ENCODE data around the gene RPEL1. TPM values are rescaled to one million over a fixed set of nuclear protein-coding genes. Genes with fewer than 3 reads are reported as not detected.

The RPEL1 gene
- total and polyA plus RNA-seq, 2 donors (not counting 1 experiment from before 2014, with no cell fraction given): not detected

DNA sequence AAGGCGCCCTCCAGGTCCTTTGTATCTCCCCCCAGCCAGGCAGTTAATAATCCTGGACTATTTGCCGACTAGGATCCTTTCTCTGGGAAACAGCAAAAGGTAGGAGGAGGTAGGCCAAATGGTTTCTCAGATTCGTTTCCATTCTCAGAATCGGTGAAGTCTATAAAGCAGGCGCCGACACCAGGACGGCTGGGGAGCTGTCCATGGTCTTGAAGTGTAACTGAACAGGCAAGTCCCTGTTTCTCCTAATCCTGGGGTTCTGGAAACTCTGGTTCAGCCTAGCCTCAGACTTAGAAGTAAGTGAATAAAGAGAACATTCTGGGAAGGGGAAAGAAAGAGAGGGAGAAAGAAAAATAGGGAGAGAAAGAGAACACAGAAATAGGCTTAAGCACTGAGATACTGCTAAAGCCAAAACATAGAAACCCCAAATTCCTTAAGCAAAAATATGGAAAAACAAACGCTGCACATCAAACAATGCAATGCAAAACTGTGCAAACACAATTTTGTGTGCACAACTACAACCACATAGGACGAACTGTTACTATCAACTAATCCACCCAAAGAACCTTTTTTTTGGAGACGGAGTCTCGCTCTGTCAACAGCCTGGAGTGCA lies 20.1 kb downstream of the RPEL1 start:
- H3K4me2 ChIP-seq (replicated peaks; ENCODE audit: low read depth, low read length, poor library complexity, severe bottlenecking): no peak overlapping the region
- peaks cover 0 to 3% (median 0%) of the 10 kb centered on the region in 3 donors for H3K9me3 ChIP-seq (ENCODE audit: control extremely low read depth in 1 of 3, control insufficient read depth in 2 of 3, insufficient read depth in 1 of 3, low read length in 2 of 3)
- Mint-ChIP-seq H3K4me1 (no peaks in the 10 kb centered on the region), H3K9me3 (ENCODE audit: insufficient read depth) (no peaks in the 10 kb centered on the region), H3K27ac (no peak overlapping the region), H3K27me3 (peaks cover 30% of the 10 kb centered on the region), H3K4me3 (no peak overlapping the region)
- no peaks in the 10 kb centered on the region for H3K79me2 ChIP-seq (ENCODE audit: control insufficient read depth, insufficient read depth, low read length)
- H2AFZ ChIP-seq (ENCODE audit: insufficient read depth, low read depth, low read length, poor library complexity, severe bottlenecking): no peak overlapping the region
- DNase-seq (peak; percentile 19), ATAC-seq (ENCODE audit: low read depth) (no peak)
- intact Hi-C loops (cut with micrococcal nuclease): no loop called here
- H3K4me3 ChIP-seq (ENCODE audit: control extremely low read depth in 1 of 5, extremely low read depth in 1 of 5, insufficient read depth in 1 of 5, low read depth in 2 of 5, low read length in 4 of 5): no peak overlapping the region
- ChIA-PET POLR2A (no interaction called here), CTCF (no interaction called here)
- no peak overlapping the region for H3K9ac ChIP-seq (ENCODE audit: low read length)
- no peaks in the 10 kb centered on the region for H4K20me1 ChIP-seq (ENCODE audit: control insufficient read depth, insufficient read depth, low read length, poor library complexity, severe bottlenecking)
- H3K27ac ChIP-seq (ENCODE audit: low read length in 2 of 2): no peak overlapping the region
- no peaks in the 10 kb centered on the region for H3K4me1 ChIP-seq (ENCODE audit: control insufficient read depth in 2 of 2, insufficient read depth in 2 of 2, low read length in 2 of 2)
- WGBS (ENCODE audit: insufficient coverage): 36% methylated on average over 11 of the region's 11 CpGs
- H3K36me3 ChIP-seq (replicated peaks in 1 of 2; ENCODE audit: control extremely low read depth in 1 of 2, control insufficient read depth in 1 of 2, extremely low read depth in 1 of 2, insufficient read depth in 2 of 2, low read length in 1 of 2): no peaks in the 10 kb centered on the region
- TF ChIP-seq, protein P1, sequence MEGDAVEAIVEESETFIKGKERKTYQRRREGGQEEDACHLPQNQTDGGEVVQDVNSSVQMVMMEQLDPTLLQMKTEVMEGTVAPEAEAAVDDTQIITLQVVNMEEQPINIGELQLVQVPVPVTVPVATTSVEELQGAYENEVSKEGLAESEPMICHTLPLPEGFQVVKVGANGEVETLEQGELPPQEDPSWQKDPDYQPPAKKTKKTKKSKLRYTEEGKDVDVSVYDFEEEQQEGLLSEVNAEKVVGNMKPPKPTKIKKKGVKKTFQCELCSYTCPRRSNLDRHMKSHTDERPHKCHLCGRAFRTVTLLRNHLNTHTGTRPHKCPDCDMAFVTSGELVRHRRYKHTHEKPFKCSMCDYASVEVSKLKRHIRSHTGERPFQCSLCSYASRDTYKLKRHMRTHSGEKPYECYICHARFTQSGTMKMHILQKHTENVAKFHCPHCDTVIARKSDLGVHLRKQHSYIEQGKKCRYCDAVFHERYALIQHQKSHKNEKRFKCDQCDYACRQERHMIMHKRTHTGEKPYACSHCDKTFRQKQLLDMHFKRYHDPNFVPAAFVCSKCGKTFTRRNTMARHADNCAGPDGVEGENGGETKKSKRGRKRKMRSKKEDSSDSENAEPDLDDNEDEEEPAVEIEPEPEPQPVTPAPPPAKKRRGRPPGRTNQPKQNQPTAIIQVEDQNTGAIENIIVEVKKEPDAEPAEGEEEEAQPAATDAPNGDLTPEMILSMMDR (IDR thresholded peaks at IDR 0.05): no peak
- no peak for TF ChIP-seq EZH2 (IDR thresholded peaks at IDR 0.05; ENCODE audit: borderline replicate concordance, insufficient read depth, low read depth, low read length, poor library complexity, severe bottlenecking)
- peaks cover 0 to 8% (median 2%) of the 10 kb centered on the region in 4 experiments for H3K27me3 ChIP-seq (replicated peaks in 1 of 4; ENCODE audit: control extremely low read depth in 1 of 4, control insufficient read depth in 3 of 4, insufficient read depth in 4 of 4, low read length in 3 of 4)

DNA sequence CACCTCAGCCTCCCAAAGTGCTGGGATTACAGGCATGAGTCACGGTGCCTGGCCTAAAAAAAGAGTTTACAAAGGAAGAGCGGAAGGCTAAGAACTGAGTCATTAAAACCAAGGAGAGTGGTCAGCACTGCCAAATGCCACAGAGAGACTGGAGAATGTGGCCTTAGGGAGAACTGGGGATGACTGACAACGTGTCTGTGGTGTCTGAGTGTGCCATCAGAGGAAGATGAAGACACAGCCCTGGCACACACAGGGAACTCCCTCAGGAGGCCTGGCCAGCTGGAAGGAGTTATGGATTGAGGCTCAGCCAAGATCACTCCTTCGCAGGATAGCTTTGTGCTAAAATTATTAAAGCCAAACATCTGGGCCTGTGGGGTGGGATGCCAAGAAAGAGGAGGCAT lies 27.4 kb downstream of the RPEL1 start:
- Histone ChIP-seq H3K79me2 (ENCODE audit: control insufficient read depth, insufficient read depth, low read length) (no peaks in the 10 kb centered on the region), H3K4me1 (ENCODE audit: control insufficient read depth in 2 of 2, insufficient read depth in 2 of 2, low read length in 2 of 2) (peaks cover 11 to 18% of the 10 kb centered on the region in 2 donors), H3K27ac (ENCODE audit: low read length in 2 of 2) (no peak overlapping the region), H3K4me3 (ENCODE audit: control extremely low read depth in 1 of 5, extremely low read depth in 1 of 5, insufficient read depth in 1 of 5, low read depth in 2 of 5, low read length in 4 of 5) (no peak overlapping the region), H3K9me3 (ENCODE audit: control extremely low read depth in 1 of 3, control insufficient read depth in 2 of 3, insufficient read depth in 1 of 3, low read length in 2 of 3) (peaks cover 0 to 6% (median 0%) of the 10 kb centered on the region in 3 donors), H3K36me3 (replicated peaks in 1 of 2; ENCODE audit: control extremely low read depth in 1 of 2, control insufficient read depth in 1 of 2, extremely low read depth in 1 of 2, insufficient read depth in 2 of 2, low read length in 1 of 2) (no peaks in the 10 kb centered on the region), H4K20me1 (ENCODE audit: control insufficient read depth, insufficient read depth, low read length, poor library complexity, severe bottlenecking) (no peaks in the 10 kb centered on the region), H3K27me3 (replicated peaks in 1 of 4; ENCODE audit: control extremely low read depth in 1 of 4, control insufficient read depth in 3 of 4, insufficient read depth in 4 of 4, low read length in 3 of 4) (peaks cover 0 to 27% (median 9%) of the 10 kb centered on the region in 4 experiments), H3K4me2 (replicated peaks; ENCODE audit: low read depth, low read length, poor library complexity, severe bottlenecking) (no peak overlapping the region), H3K9ac (ENCODE audit: low read length) (no peak overlapping the region), H2AFZ (ENCODE audit: insufficient read depth, low read depth, low read length, poor library complexity, severe bottlenecking) (no peak overlapping the region)
- Mint-ChIP-seq H3K4me1 (peaks cover 7% of the 10 kb centered on the region), H3K27ac (no peak overlapping the region), H3K27me3 (peaks cover 32% of the 10 kb centered on the region), H3K4me3 (no peak overlapping the region), H3K9me3 (ENCODE audit: insufficient read depth) (no peaks in the 10 kb centered on the region)
- intact Hi-C loops (cut with micrococcal nuclease): no loop called here
- ATAC-seq (ENCODE audit: low read depth): no peak
- DNase-seq: no peak
- CTCF ChIA-PET: no interaction called here
- WGBS (ENCODE audit: insufficient coverage): 83% methylated on average over 4 of the region's 4 CpGs
- no peak for TF ChIP-seq EZH2 (IDR thresholded peaks at IDR 0.05; ENCODE audit: borderline replicate concordance, insufficient read depth, low read depth, low read length, poor library complexity, severe bottlenecking)
- POLR2A ChIA-PET: no interaction called here
